NCI-H510A (cell line): ENCODE data around the gene VGLL3.
"Not testable (repeated sequence)": the region's sequence is repeated elsewhere in the genome, so short reads cannot be mapped to it uniquely, and the experiment has no call there.

ENCODE experiments used
- DNase-seq: peaks from one replicate; lab custom pipeline; 2025; lab: John Stamatoyannopoulos, UW

The VGLL3 gene

GRCh38 chr3:86990734-86991481, at the start of gene VGLL3:
VGLL3 (minus strand) TSS chr3:86991149; CDS start chr3:86990743, 406 bp downstream.
- DNase-seq = no peak

- DNase-seq = no peak
These were observed 46.7 kb upstream of the VGLL3 start for GRCh38 chr3:87037652-87038051.

GRCh38 chr3:87036671-87037070, 45.7 kb upstream of the VGLL3 start:
- DNase-seq = no peak

GRCh38 chr3:87035339-87035738, 44.4 kb upstream of the VGLL3 start:
- no peak for DNase-seq

GRCh38 chr3:87033205-87033604, 42.3 kb upstream of the VGLL3 start:
- no peak for DNase-seq

- DNase-seq = no peak
These were observed 35.0 kb upstream of the VGLL3 start for GRCh38 chr3:87025661-87026645.

- not testable (repeated sequence) for DNase-seq
These were observed 26.4 kb upstream of the VGLL3 start for GRCh38 chr3:87017370-87017769.

- DNase-seq = no peak
These were observed 18.3 kb upstream of the VGLL3 start for GRCh38 chr3:87009271-87009670.

- no peak for DNase-seq
These were observed 16.0 kb upstream of the VGLL3 start for GRCh38 chr3:87006844-87007439.

- no peak for DNase-seq
These were observed 13.9 kb upstream of the VGLL3 start for GRCh38 chr3:87004883-87005282.

- no peak for DNase-seq
These were observed 11.4 kb upstream of the VGLL3 start for GRCh38 chr3:87002346-87002745.

- DNase-seq = no peak
These were observed 10.6 kb upstream of the VGLL3 start for GRCh38 chr3:87001473-87002098.

- no peak for DNase-seq
These were observed 10.0 kb upstream of the VGLL3 start for GRCh38 chr3:87000940-87001339.

- DNase-seq = no peak
These were observed 7.6 kb upstream of the VGLL3 start for GRCh38 chr3:86998569-86998968.

GRCh38 chr3:86996261-86996955, 5.5 kb upstream of the VGLL3 start:
- no peak for DNase-seq

- DNase-seq = no peak
These were observed 4.6 kb upstream of the VGLL3 start for GRCh38 chr3:86995537-86995936.

- no peak for DNase-seq
These were observed 2.8 kb upstream of the VGLL3 start for GRCh38 chr3:86993704-86994103.

- no peak for DNase-seq
These were observed 989 bp upstream of the VGLL3 start for GRCh38 chr3:86991840-86992435.

- no peak for DNase-seq
These were observed 500 bp upstream of the VGLL3 start for GRCh38 chr3:86991482-86991815.

GRCh38 chr3:86990012-86990733, 776 bp downstream of the VGLL3 start:
- DNase-seq = no peak

GRCh38 chr3:86989611-86990010, 1.3 kb downstream of the VGLL3 start:
- DNase-seq = no peak
